GM12872 (cell line): ENCODE measurements around the gene GFY.

Source experiments
- CTCF ChIP-seq: IDR thresholded peaks from 3 replicates; pipeline ENCODE4 v1.5.1; 2011; ENCODE audit warnings: low read depth, mild to moderate bottlenecking, low read length, moderate library complexity; ENCODE audit not compliant: insufficient read depth

The GFY gene

DNA sequence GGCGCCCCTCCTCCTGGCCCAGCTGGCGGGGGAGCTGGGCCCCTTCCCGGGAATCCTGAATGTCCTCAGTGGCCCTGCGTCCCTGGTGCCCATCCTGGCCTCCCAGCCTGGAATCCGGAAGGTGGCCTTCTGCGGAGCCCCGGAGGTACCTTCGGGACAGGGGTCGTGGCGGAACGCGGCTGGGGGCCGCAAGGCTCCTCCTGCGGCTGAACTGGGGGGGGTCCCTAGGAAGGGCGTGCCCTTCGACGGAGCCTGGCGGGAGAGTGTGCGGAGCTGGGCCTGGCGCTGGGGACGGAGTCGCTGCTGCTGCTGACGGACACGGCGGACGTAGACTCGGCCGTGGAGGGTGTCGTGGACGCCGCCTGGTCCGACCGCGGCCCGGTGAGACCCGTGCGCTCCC, 36.5 kb downstream of the GFY start:
- no peak for TF ChIP-seq CTCF

- TF ChIP-seq CTCF = no peak
These were observed 37.3 kb downstream of the GFY start for GRCh38 chr19:49462492-49462891.

- TF ChIP-seq CTCF = no peak
These were observed 39.0 kb downstream of the GFY start for GRCh38 chr19:49463960-49464740.

DNA sequence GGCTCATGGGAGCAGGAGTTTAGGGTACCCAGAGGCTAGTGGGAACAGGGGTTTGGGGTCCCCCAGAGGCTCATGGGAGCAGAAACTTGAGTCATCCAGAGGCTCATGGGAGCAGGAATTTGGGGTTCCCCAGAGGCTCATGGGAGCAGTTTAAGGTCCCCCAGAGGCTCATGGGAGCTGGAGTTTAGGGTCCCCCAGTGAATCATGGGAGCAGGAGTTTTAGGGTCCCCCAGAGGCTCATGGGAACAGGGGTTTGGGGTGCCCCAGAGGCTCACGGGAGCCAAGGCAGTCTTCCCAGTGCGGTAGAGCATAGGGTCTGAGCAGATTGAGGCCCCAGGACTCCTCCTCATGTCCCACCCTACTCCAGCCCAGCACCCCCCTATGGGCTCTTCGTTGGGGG, 40.2 kb downstream of the GFY start:
- TF ChIP-seq CTCF = no peak

DNA sequence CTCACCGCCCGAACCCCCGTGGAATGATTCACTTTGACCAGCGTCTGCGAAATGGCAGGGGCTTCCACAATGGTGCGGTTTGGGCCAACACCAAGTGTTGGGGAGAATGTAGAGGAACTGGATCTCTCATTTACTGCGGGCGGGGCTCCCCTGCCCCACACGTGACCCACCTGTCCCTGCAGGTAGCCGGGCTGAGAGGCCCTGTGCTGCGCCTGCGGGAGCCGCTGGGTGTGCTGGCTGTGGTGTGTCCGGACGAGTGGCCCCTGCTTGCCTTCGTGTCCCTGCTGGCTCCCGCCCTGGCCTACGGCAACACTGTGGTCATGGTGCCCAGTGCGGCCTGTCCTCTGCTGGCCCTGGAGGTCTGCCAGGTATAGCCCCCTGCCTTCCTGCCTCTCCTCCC, 43.0 kb downstream of the GFY start:
- no peak for TF ChIP-seq CTCF

DNA sequence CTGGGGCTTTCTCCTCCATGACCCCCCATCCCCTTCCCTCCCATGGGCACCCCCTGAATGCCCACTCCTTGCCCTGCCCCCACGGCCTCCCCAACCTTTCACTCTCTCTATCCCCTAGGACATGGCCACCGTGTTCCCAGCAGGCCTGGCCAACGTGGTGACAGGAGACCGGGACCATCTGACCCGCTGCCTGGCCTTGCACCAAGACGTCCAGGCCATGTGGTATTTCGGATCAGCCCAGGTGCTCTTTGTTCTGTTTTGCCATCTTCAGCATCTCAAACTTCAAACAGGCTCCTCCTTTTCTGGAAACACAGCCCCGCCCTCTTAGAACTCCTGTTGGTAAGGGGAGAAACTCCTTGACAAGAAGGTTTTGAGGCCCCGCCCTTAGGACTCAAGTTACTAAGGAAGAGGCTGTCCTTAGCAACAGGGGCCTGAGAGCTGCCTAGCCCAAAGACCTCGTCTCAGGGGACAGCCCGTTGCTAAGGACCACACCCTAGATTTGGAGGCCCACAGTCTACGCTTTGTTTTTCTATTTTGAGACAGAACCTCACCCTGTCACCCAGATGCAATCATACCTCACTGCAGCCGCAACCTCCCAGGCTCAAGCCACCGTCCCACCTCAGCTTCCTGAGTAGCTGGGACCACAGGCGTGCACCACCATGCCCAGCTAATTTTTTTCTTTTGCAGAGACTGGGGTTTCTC, 43.7 kb downstream of the GFY start:
- no peak for TF ChIP-seq CTCF

- TF ChIP-seq CTCF = peak; percentile 85
These were observed 44.8 kb downstream of the GFY start for GRCh38 chr19:49469828-49470614.
